ENCODE results near the gene CEP295NL. TPM values are rescaled to one million over a fixed set of nuclear protein-coding genes. Genes with fewer than 3 reads are reported as not detected.
"Not testable (repeated sequence)": the region's sequence is repeated elsewhere in the genome, so short reads cannot be mapped to it uniquely, and the experiment has no call there.

Gene CEP295NL
- total RNA-seq, 1 donor from 2014 or later: 2.6 TPM

DNA sequence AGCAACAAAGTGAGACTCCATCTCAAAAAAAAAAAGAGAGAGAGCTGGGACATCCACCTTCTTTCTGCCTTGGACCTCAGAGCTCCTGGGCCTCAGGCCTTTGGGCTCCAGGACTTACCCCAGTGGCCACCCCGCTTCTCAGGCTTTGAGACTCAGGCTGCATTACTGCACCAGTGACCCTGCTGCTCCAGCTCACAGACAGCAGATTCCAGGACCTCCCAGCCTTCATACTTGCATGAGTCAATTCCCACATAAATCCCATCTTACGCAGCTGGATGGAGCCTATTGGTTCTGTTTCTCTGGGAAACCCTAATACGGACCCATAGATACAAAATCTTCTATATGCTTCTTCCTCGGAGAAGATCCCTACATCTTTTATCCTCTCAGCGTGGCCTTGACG is 2.1 kb upstream of the CEP295NL start:
- H3K27me3 Mint-ChIP-seq: no peaks in the 10 kb centered on the region
- H3K4me1 Mint-ChIP-seq (ENCODE audit: low read depth): peaks cover 13% of the 10 kb centered on the region
- H3K36me3 Mint-ChIP-seq (ENCODE audit: insufficient read depth): no peaks in the 10 kb centered on the region
- TF ChIP-seq, protein P1, sequence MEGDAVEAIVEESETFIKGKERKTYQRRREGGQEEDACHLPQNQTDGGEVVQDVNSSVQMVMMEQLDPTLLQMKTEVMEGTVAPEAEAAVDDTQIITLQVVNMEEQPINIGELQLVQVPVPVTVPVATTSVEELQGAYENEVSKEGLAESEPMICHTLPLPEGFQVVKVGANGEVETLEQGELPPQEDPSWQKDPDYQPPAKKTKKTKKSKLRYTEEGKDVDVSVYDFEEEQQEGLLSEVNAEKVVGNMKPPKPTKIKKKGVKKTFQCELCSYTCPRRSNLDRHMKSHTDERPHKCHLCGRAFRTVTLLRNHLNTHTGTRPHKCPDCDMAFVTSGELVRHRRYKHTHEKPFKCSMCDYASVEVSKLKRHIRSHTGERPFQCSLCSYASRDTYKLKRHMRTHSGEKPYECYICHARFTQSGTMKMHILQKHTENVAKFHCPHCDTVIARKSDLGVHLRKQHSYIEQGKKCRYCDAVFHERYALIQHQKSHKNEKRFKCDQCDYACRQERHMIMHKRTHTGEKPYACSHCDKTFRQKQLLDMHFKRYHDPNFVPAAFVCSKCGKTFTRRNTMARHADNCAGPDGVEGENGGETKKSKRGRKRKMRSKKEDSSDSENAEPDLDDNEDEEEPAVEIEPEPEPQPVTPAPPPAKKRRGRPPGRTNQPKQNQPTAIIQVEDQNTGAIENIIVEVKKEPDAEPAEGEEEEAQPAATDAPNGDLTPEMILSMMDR (IDR thresholded peaks at IDR 0.05; ENCODE audit: unreplicated experiment): no peak
- H3K27ac Mint-ChIP-seq: no peak overlapping the region
- H3K9me3 Mint-ChIP-seq (ENCODE audit: low read depth): no peaks in the 10 kb centered on the region
- no peak overlapping the region for H3K4me3 Mint-ChIP-seq (ENCODE audit: low read depth)
- no peak for DNase-seq (ENCODE audit: low spot score, unreplicated experiment)

GRCh38 chr17:78904371-78904770 is 1.4 kb upstream of the CEP295NL start:
- TF ChIP-seq, protein P1 (IDR thresholded peaks at IDR 0.05; ENCODE audit: unreplicated experiment): no peak
- Mint-ChIP-seq H3K36me3 (ENCODE audit: insufficient read depth) (no peaks in the 10 kb centered on the region), H3K4me3 (ENCODE audit: low read depth) (no peak overlapping the region), H3K4me1 (ENCODE audit: low read depth) (peaks cover 17% of the 10 kb centered on the region), H3K27ac (no peak overlapping the region), H3K27me3 (no peaks in the 10 kb centered on the region), H3K9me3 (ENCODE audit: low read depth) (no peaks in the 10 kb centered on the region)
- DNase-seq (ENCODE audit: low spot score, unreplicated experiment): no peak

DNA sequence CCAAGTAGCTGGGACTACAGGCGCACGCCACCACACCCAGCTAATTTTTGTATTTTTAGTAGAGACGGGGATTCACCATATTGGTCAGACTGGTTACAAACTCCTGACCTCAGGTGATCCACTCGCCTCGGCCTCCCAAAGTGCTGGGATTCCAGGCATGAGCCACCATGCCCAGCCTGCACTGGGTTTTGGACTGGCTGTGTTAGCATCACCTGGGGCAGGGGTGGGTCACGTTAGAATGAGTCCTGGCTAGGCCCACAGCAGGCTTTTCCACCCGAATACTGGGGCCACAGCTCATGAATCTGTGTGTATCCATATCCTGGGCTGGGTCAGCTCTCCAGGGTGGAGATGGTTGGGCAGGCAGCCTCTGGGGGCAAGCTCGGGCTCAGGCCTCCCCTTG is 770 bp downstream of the CEP295NL start:
- Mint-ChIP-seq H3K4me1 (ENCODE audit: low read depth) (peaks cover 19% of the 10 kb centered on the region), H3K27ac (peak overlapping the region; percentile 90)
- H3K9me3 Mint-ChIP-seq (ENCODE audit: low read depth); DNase-seq (ENCODE audit: low spot score, unreplicated experiment); H3K36me3 Mint-ChIP-seq (ENCODE audit: insufficient read depth); H3K27me3 Mint-ChIP-seq; H3K4me3 Mint-ChIP-seq (ENCODE audit: low read depth): not testable (repeated sequence)

DNA sequence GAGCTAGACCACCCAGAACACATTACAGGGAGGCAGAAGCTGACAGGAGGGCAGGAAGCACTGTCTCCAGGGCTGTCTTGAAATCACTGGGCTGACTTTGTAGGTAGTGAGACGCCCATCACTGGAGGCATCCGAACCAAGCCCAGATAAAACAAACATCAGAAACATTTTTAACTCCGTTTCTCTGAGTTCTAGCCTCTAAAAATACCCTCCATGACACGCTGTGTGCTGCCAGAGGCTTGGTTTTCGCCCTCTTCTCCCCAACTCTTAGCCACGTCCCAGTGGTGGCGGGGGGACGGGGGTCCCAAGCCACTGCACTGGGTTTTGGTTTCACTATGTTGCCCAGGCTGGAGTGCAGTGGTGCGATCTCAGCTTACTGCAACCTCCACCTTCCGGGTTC is 1.2 kb downstream of the CEP295NL start:
- no peak for DNase-seq (ENCODE audit: low spot score, unreplicated experiment)
- H3K27me3 Mint-ChIP-seq: no peaks in the 10 kb centered on the region

DNA sequence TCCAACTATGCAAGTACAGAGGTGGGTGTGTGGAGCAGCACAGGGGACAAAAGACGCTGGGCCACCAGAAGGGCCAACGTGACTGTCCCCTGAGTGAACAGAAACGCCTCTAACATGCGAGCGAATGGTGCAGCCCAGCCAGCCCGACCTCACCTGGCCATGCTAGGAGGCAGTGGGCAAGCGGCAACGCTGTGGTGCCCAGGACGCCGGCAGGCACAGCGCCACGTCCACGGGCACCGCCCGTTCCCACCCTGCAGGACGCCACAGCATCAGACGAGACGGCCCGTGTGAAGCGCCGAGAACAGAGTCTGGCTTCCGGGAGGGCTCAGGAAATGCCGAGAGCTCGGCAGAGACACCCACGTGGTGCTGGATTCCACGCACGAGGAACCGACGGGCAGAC is 2.2 kb downstream of the CEP295NL start:
- Mint-ChIP-seq H3K4me1 (ENCODE audit: low read depth) (peaks cover 19% of the 10 kb centered on the region), H3K9me3 (ENCODE audit: low read depth) (no peaks in the 10 kb centered on the region), H3K27ac (no peak overlapping the region), H3K36me3 (ENCODE audit: insufficient read depth) (no peaks in the 10 kb centered on the region), H3K4me3 (ENCODE audit: low read depth) (no peak overlapping the region), H3K27me3 (no peaks in the 10 kb centered on the region)
- no peak for DNase-seq (ENCODE audit: low spot score, unreplicated experiment)
- TF ChIP-seq, protein P1 (IDR thresholded peaks at IDR 0.05; ENCODE audit: unreplicated experiment): no peak

More for the DNA sequence above, 1.2 kb downstream of the CEP295NL start:
- Mint-ChIP-seq H3K27ac (no peak overlapping the region), H3K4me1 (ENCODE audit: low read depth) (peaks cover 19% of the 10 kb centered on the region), H3K4me3 (ENCODE audit: low read depth) (no peak overlapping the region), H3K9me3 (ENCODE audit: low read depth) (no peaks in the 10 kb centered on the region), H3K36me3 (ENCODE audit: insufficient read depth) (no peaks in the 10 kb centered on the region)
- TF ChIP-seq, protein P1 (IDR thresholded peaks at IDR 0.05; ENCODE audit: unreplicated experiment): no peak

DNA sequence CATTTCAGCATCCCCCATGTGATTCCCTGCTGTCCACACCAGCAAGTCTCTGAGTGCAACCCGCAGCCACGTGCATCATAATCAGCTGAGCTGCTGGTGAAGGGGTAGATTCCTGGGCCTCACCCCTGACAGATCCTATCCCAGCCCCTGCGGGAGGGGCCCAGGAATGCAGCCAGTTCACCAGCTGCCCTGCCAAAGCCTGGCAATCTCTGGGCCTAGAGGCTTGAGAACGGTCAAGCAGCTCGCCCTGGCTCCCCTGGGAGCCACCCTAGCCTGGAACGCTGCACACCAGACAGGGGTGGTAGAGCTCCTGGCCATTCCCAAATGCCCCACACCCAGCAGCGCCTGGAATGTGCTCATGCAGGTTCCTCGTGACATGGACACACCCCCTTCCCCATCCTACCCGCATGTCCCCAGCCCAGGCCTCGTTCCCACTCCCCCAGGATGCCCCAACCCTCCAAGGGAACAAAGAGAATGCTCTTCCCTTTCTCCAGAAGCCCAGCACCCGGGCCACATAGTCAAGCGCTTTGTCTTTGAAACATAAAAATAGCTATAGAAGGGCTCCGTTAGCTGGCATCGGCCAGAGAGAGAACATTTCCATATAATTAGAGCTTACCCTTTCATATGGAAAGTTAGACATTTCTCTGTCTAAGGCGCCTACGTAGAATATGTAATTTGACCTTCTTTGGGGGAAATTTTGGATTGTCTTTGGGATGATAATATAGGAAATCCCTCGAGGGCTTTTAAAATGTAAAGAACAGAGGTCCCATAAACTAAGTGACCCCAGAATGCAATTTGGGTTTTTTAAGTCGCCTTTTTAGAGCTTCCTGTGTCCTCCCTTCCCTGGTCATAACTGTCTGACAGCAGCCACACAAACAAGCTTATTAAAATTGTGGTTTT is 3.4 kb downstream of the CEP295NL start:
- no peak for DNase-seq (ENCODE audit: low spot score, unreplicated experiment)
- Mint-ChIP-seq H3K36me3 (ENCODE audit: insufficient read depth) (no peaks in the 10 kb centered on the region), H3K4me1 (ENCODE audit: low read depth) (peaks cover 19% of the 10 kb centered on the region), H3K9me3 (ENCODE audit: low read depth) (no peaks in the 10 kb centered on the region), H3K27me3 (no peaks in the 10 kb centered on the region), H3K4me3 (ENCODE audit: low read depth) (no peak overlapping the region), H3K27ac (no peak overlapping the region)
- TF ChIP-seq, protein P1 (IDR thresholded peaks at IDR 0.05; ENCODE audit: unreplicated experiment): no peak
